Measurements from ENCODE around the gene NKD1. TPM values are rescaled to one million over a fixed set of nuclear protein-coding genes. Genes with fewer than 3 reads are reported as not detected.

The NKD1 gene
- polyA plus RNA-seq, 3 donors, result 0.01 TPM; not detected in 2

GRCh38 chr16:50567651-50568050 lies 19.5 kb downstream of the NKD1 start:
- DNase-seq, result no peak

GRCh38 chr16:50568187-50568815 lies 20.1 kb downstream of the NKD1 start:
- no peak for TF ChIP-seq CTCF (IDR thresholded peaks at IDR 0.05)
- intact Hi-C loops (cut with micrococcal nuclease), result no loop called here
- H3K36me3 ChIP-seq (replicated peaks in 1 of 2; ENCODE audit: control insufficient read depth in 1 of 2, insufficient read depth in 2 of 2, low read length in 2 of 2), result no peaks in the 10 kb centered on the region
- no peak for DNase-seq
- H3K9me3 ChIP-seq (replicated peaks in 1 of 2; ENCODE audit: control insufficient read depth in 1 of 2, insufficient read depth in 1 of 2, low read length in 2 of 2), result no peaks in the 10 kb centered on the region
- no peak overlapping the region for H3K27ac Mint-ChIP-seq
- H3K4me1 Mint-ChIP-seq, result no peaks in the 10 kb centered on the region
- whole genome bisulfite sequencing (ENCODE audit: insufficient coverage), result 14% methylated on average over 2 of the region's 9 CpGs
- no peak overlapping the region for H3K4me3 ChIP-seq (replicated peaks in 1 of 3; ENCODE audit: low read depth in 2 of 3, low read length in 3 of 3)
- H3K79me2 ChIP-seq (ENCODE audit: insufficient read depth, low read length), result no peaks in the 10 kb centered on the region
- no peak overlapping the region for H2AFZ ChIP-seq (ENCODE audit: insufficient read depth, low read depth, low read length, poor library complexity, severe bottlenecking)
- H3K27me3 ChIP-seq (ENCODE audit: control insufficient read depth in 2 of 2, insufficient read depth in 2 of 2, low read length in 2 of 2), result no peaks in the 10 kb centered on the region
- peaks cover 3 to 9% (median 4%) of the 10 kb centered on the region in 3 donors for H3K27me3 Mint-ChIP-seq (ENCODE audit: low read depth in 3 of 3)
- H3K4me3 Mint-ChIP-seq, result no peak overlapping the region
- H3K36me3 Mint-ChIP-seq, result no peaks in the 10 kb centered on the region
- H3K27ac ChIP-seq (ENCODE audit: low read depth in 1 of 2, low read length in 2 of 2), result no peak overlapping the region
- peaks cover 0 to 2% (median 0%) of the 10 kb centered on the region in 7 donors for H3K9me3 Mint-ChIP-seq
- H3K4me1 ChIP-seq (ENCODE audit: control insufficient read depth in 1 of 2, insufficient read depth in 2 of 2, low read length in 2 of 2), result no peaks in the 10 kb centered on the region
- H3K9ac ChIP-seq (ENCODE audit: insufficient read depth, low read length, poor library complexity, severe bottlenecking), result no peak overlapping the region
- H3K4me2 ChIP-seq (replicated peaks; ENCODE audit: extremely low read depth, low read length, poor library complexity, severe bottlenecking), result no peak overlapping the region
- H4K20me1 ChIP-seq (ENCODE audit: insufficient read depth, low read length), result no peaks in the 10 kb centered on the region

More at GRCh38 chr16:50567651-50568050, 19.5 kb downstream of the NKD1 start:
- H3K9ac ChIP-seq (ENCODE audit: insufficient read depth, low read length, poor library complexity, severe bottlenecking), result no peak overlapping the region
- H3K4me2 ChIP-seq (replicated peaks; ENCODE audit: extremely low read depth, low read length, poor library complexity, severe bottlenecking), result no peak overlapping the region
- no peaks in the 10 kb centered on the region for H4K20me1 ChIP-seq (ENCODE audit: insufficient read depth, low read length)
- intact Hi-C loops (cut with micrococcal nuclease), result no loop called here
- TF ChIP-seq CTCF (IDR thresholded peaks at IDR 0.05), result no peak
- H3K4me1 Mint-ChIP-seq, result no peaks in the 10 kb centered on the region
- no peak overlapping the region for H3K27ac ChIP-seq (ENCODE audit: low read depth in 1 of 2, low read length in 2 of 2)
- H3K79me2 ChIP-seq (ENCODE audit: insufficient read depth, low read length), result no peaks in the 10 kb centered on the region
- no peaks in the 10 kb centered on the region for H3K36me3 Mint-ChIP-seq
- H3K27me3 Mint-ChIP-seq (ENCODE audit: low read depth in 3 of 3), result peaks cover 3 to 9% (median 4%) of the 10 kb centered on the region in 3 donors
- 90% methylated on average over 4 of the region's 5 CpGs for WGBS (ENCODE audit: insufficient coverage)
- no peaks in the 10 kb centered on the region for H3K36me3 ChIP-seq (replicated peaks in 1 of 2; ENCODE audit: control insufficient read depth in 1 of 2, insufficient read depth in 2 of 2, low read length in 2 of 2)
- no peaks in the 10 kb centered on the region for H3K27me3 ChIP-seq (ENCODE audit: control insufficient read depth in 2 of 2, insufficient read depth in 2 of 2, low read length in 2 of 2)
- no peaks in the 10 kb centered on the region for H3K9me3 ChIP-seq (replicated peaks in 1 of 2; ENCODE audit: control insufficient read depth in 1 of 2, insufficient read depth in 1 of 2, low read length in 2 of 2)
- H3K27ac Mint-ChIP-seq, result no peak overlapping the region
- H3K4me3 Mint-ChIP-seq, result no peak overlapping the region
- H3K9me3 Mint-ChIP-seq, result peaks cover 0 to 2% (median 0%) of the 10 kb centered on the region in 7 donors
- no peak overlapping the region for H2AFZ ChIP-seq (ENCODE audit: insufficient read depth, low read depth, low read length, poor library complexity, severe bottlenecking)
- no peak overlapping the region for H3K4me3 ChIP-seq (replicated peaks in 1 of 3; ENCODE audit: low read depth in 2 of 3, low read length in 3 of 3)
- no peaks in the 10 kb centered on the region for H3K4me1 ChIP-seq (ENCODE audit: control insufficient read depth in 1 of 2, insufficient read depth in 2 of 2, low read length in 2 of 2)
